SK-N-SH treated with all-trans-retinoic acid at 6 μM for 48 hours (cell line): Measurements from ENCODE around the gene INMT.

Source experiments
- BACH2 ChIP-seq: fragments of 250-450 bp; sonication (Bioruptor Pico); IDR thresholded peaks from 2 replicates; pipeline ENCODE4 v1.9.0; 2021; ENCODE audit warnings: mild to moderate bottlenecking, borderline replicate concordance
- ESRRG ChIP-seq: fragments of 250-450 bp; sonication (Bioruptor Pico); IDR thresholded peaks from 2 replicates; pipeline ENCODE4 v1.6.1; 2021; ENCODE audit warnings: mild to moderate bottlenecking
- POU6F1 ChIP-seq: fragments of 250-450 bp; sonication (Bioruptor Pico); IDR thresholded peaks from 2 replicates; pipeline ENCODE4 v1.8.0; 2021; ENCODE audit warnings: low read depth, mild to moderate bottlenecking, moderate library complexity, borderline replicate concordance
- ZC3H10 ChIP-seq: fragments of 250-450 bp; sonication (Bioruptor Pico); IDR thresholded peaks from 2 replicates; pipeline ENCODE4 v1.5.1; 2021; ENCODE audit warnings: mild to moderate bottlenecking, moderate library complexity
- ZFP3 ChIP-seq: fragments of 250-450 bp; sonication (Bioruptor Pico); IDR thresholded peaks from 2 replicates; pipeline ENCODE4 v1.5.0; 2020; ENCODE audit warnings: mild to moderate bottlenecking, moderate library complexity
- ZNF8 ChIP-seq: fragments of 450-650 bp; formaldehyde crosslinking; IDR thresholded peaks from 2 replicates; pipeline ENCODE4 v1.5.0; 2020; ENCODE audit warnings: mild to moderate bottlenecking, moderate library complexity
- TF ChIP-seq, protein P1 (sequence below): fragments of 250-450 bp; sonication (Bioruptor Pico); IDR thresholded peaks from 2 replicates; pipeline ENCODE4 v1.5.1; 2021; ENCODE audit warnings: mild to moderate bottlenecking, moderate library complexity
- TF ChIP-seq, protein P2 (sequence below): fragments of 250-450 bp; sonication (Bioruptor Pico); IDR thresholded peaks from 2 replicates; pipeline ENCODE4 v1.5.1; 2020; ENCODE audit warnings: low read depth, mild to moderate bottlenecking, moderate library complexity

DNA sequence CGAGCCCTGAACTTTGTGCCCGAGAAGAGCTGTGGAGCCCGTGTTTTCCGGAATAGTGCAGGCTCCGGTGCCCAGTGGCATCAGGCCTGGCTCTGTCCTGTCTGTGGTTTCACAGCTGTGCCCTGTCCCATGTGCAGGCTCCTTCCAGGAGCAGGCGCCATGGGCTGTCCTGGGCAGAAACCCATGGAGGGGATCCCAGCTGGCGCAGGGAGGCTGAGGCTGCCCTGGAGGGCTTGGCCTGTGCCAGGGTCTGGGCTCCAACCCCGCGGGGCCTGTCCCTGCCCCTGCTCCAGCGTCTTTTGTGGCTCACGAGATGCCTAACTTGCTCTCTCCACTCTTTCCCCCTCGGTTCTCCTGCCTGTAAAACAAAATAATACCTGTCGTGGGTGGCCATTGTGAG, 46.3 kb upstream of the INMT start:
- no peak for TF ChIP-seq ZC3H10 (CRISPR knock-in tag)
- TF ChIP-seq ZFP3 (CRISPR knock-in tag): no peak
- TF ChIP-seq POU6F1 (CRISPR knock-in tag): no peak
- no peak for TF ChIP-seq ZNF8 (CRISPR knock-in tag)
- TF ChIP-seq, protein P1, sequence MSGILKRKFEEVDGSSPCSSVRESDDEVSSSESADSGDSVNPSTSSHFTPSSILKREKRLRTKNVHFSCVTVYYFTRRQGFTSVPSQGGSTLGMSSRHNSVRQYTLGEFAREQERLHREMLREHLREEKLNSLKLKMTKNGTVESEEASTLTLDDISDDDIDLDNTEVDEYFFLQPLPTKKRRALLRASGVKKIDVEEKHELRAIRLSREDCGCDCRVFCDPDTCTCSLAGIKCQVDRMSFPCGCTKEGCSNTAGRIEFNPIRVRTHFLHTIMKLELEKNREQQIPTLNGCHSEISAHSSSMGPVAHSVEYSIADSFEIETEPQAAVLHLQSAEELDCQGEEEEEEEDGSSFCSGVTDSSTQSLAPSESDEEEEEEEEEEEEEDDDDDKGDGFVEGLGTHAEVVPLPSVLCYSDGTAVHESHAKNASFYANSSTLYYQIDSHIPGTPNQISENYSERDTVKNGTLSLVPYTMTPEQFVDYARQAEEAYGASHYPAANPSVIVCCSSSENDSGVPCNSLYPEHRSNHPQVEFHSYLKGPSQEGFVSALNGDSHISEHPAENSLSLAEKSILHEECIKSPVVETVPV: no peak
- TF ChIP-seq ESRRG (CRISPR knock-in tag): no peak
- no peak for TF ChIP-seq BACH2
- TF ChIP-seq, protein P2, sequence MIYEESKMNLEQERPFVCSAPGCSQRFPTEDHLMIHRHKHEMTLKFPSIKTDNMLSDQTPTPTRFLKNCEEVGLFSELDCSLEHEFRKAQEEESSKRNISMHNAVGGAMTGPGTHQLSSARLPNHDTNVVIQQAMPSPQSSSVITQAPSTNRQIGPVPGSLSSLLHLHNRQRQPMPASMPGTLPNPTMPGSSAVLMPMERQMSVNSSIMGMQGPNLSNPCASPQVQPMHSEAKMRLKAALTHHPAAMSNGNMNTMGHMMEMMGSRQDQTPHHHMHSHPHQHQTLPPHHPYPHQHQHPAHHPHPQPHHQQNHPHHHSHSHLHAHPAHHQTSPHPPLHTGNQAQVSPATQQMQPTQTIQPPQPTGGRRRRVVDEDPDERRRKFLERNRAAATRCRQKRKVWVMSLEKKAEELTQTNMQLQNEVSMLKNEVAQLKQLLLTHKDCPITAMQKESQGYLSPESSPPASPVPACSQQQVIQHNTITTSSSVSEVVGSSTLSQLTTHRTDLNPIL: no peak
